ENCODE measurements around the gene TSPAN31. TPM values are rescaled to one million over a fixed set of nuclear protein-coding genes. Genes with fewer than 3 reads are reported as not detected.

Gene TSPAN31
- total RNA-seq, 2 donors from 2014 or later = 21.7 to 27.8 TPM

DNA sequence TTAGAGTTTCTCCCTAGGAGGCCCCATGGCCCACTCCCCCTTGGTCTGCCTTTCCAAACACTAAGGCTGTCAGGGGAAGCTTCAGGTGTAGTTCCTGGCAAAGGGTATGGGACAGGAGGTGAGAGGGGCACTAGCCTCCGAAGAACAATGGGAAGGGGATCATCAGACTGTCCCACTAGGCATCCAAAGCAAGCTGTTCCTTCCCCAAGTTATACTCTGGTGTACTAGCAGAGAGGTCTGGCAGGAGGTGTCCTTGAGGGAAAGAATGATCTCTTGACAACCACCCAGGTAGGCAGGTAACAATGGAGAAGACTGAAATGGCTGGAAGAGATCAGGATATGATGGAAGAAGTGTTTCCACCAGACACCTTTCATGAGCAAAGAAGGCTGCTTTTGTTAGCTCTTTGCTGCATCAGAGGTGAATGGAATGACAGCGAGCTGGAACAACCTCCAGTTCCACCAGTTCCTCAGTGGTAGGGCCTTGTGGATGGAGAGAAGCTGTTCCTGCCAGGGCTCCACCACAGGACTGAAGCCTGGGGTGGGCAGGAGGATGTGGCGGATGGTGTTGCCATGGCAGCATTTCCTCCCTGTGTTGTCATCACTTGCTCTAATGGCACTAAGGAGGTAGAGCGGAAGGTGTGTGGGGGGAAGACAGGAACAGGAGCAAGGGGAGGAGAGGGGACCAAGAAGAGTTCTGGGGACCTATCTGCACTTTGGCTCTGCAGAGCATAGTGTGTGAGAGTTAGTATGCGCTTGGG, 4.0 kb upstream of the TSPAN31 start:
- no peaks in the 10 kb centered on the region for H3K4me1 ChIP-seq (ENCODE audit: control insufficient read depth, insufficient read depth, low read length)
- WGBS, 2 experiments (ENCODE audit: insufficient coverage in 1 of 2, insufficient read length in 1 of 2) = 79 to 88% methylated on average over 2 to 5 of the region's 5 CpGs
- H3K27me3 ChIP-seq (ENCODE audit: control insufficient read depth, insufficient read depth, low read length, poor library complexity, severe bottlenecking) = peaks cover 85% of the 10 kb centered on the region
- H3K27ac ChIP-seq (ENCODE audit: low read depth, low read length) = no peak overlapping the region
- DNase-seq = no peak
- peaks cover 13% of the 10 kb centered on the region for H3K4me1 Mint-ChIP-seq
- H3K9ac ChIP-seq (ENCODE audit: extremely low read depth, low read length, poor library complexity, severe bottlenecking) = no peak overlapping the region
- TF ChIP-seq, protein P1, sequence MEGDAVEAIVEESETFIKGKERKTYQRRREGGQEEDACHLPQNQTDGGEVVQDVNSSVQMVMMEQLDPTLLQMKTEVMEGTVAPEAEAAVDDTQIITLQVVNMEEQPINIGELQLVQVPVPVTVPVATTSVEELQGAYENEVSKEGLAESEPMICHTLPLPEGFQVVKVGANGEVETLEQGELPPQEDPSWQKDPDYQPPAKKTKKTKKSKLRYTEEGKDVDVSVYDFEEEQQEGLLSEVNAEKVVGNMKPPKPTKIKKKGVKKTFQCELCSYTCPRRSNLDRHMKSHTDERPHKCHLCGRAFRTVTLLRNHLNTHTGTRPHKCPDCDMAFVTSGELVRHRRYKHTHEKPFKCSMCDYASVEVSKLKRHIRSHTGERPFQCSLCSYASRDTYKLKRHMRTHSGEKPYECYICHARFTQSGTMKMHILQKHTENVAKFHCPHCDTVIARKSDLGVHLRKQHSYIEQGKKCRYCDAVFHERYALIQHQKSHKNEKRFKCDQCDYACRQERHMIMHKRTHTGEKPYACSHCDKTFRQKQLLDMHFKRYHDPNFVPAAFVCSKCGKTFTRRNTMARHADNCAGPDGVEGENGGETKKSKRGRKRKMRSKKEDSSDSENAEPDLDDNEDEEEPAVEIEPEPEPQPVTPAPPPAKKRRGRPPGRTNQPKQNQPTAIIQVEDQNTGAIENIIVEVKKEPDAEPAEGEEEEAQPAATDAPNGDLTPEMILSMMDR (conservative IDR thresholded peaks at IDR 0.05) = no peak
- no peaks in the 10 kb centered on the region for H3K9me3 ChIP-seq (ENCODE audit: control insufficient read depth, low read length)
- no peaks in the 10 kb centered on the region for H3K36me3 Mint-ChIP-seq (ENCODE audit: low read depth)
- H3K4me3 Mint-ChIP-seq = no peak overlapping the region
- H3K27ac Mint-ChIP-seq = no peak overlapping the region
- H3K9me3 Mint-ChIP-seq = peaks cover 3% of the 10 kb centered on the region
- H3K4me3 ChIP-seq (ENCODE audit: low read length) = no peak overlapping the region
- H3K27me3 Mint-ChIP-seq (ENCODE audit: insufficient read depth) = peaks cover 77% of the 10 kb centered on the region
- H3K36me3 ChIP-seq (ENCODE audit: control insufficient read depth, insufficient read depth, low read length) = no peaks in the 10 kb centered on the region

- Mint-ChIP-seq H3K4me3 (no peak overlapping the region), H3K9me3 (peaks cover 3% of the 10 kb centered on the region), H3K4me1 (peaks cover 12% of the 10 kb centered on the region), H3K27ac (no peak overlapping the region), H3K27me3 (ENCODE audit: insufficient read depth) (peaks cover 72% of the 10 kb centered on the region), H3K36me3 (ENCODE audit: low read depth) (peaks cover 4% of the 10 kb centered on the region)
- TF ChIP-seq, protein P1 (conservative IDR thresholded peaks at IDR 0.05) = no peak
- Histone ChIP-seq H3K9me3 (ENCODE audit: control insufficient read depth, low read length) (no peaks in the 10 kb centered on the region), H3K4me1 (ENCODE audit: control insufficient read depth, insufficient read depth, low read length) (no peaks in the 10 kb centered on the region), H3K9ac (ENCODE audit: extremely low read depth, low read length, poor library complexity, severe bottlenecking) (no peak overlapping the region), H3K36me3 (ENCODE audit: control insufficient read depth, insufficient read depth, low read length) (peaks cover 3% of the 10 kb centered on the region), H3K27me3 (ENCODE audit: control insufficient read depth, insufficient read depth, low read length, poor library complexity, severe bottlenecking) (peaks cover 79% of the 10 kb centered on the region), H3K27ac (ENCODE audit: low read depth, low read length) (no peak overlapping the region), H3K4me3 (ENCODE audit: low read length) (no peak overlapping the region)
- no peak for DNase-seq
- 73% methylated on average over 1 of the region's 1 CpG; no CpG with 5 or more reads in 1 of the 2 experiments for WGBS, 2 experiments (ENCODE audit: insufficient coverage in 1 of 2, insufficient read length in 1 of 2)
Measured at GRCh38 chr12:57741413-57741789, 3.4 kb upstream of the TSPAN31 start.

- H3K27me3 Mint-ChIP-seq (ENCODE audit: insufficient read depth) = peaks cover 65% of the 10 kb centered on the region
Measured at GRCh38 chr12:57741844-57742738, 2.7 kb upstream of the TSPAN31 start.

More at GRCh38 chr12:57741844-57742738, 2.7 kb upstream of the TSPAN31 start:
- peaks cover 72% of the 10 kb centered on the region for H3K27me3 ChIP-seq (ENCODE audit: control insufficient read depth, insufficient read depth, low read length, poor library complexity, severe bottlenecking)
- Mint-ChIP-seq H3K36me3 (ENCODE audit: low read depth) (peaks cover 11% of the 10 kb centered on the region), H3K27ac (no peak overlapping the region), H3K9me3 (peaks cover 3% of the 10 kb centered on the region), H3K4me1 (peaks cover 7% of the 10 kb centered on the region), H3K4me3 (no peak overlapping the region)
- no peak overlapping the region for H3K27ac ChIP-seq (ENCODE audit: low read depth, low read length)
- TF ChIP-seq, protein P1 (conservative IDR thresholded peaks at IDR 0.05) = peak; percentile 39
- no peak overlapping the region for H3K4me3 ChIP-seq (ENCODE audit: low read length)
- WGBS, 2 experiments (ENCODE audit: insufficient coverage in 1 of 2, insufficient read length in 1 of 2) = 66 to 68% methylated on average over 12 to 14 of the region's 14 CpGs
- H3K4me1 ChIP-seq (ENCODE audit: control insufficient read depth, insufficient read depth, low read length) = no peaks in the 10 kb centered on the region
- peaks cover 10% of the 10 kb centered on the region for H3K36me3 ChIP-seq (ENCODE audit: control insufficient read depth, insufficient read depth, low read length)
- no peaks in the 10 kb centered on the region for H3K9me3 ChIP-seq (ENCODE audit: control insufficient read depth, low read length)
- peak; percentile 84 for DNase-seq
- no peak overlapping the region for H3K9ac ChIP-seq (ENCODE audit: extremely low read depth, low read length, poor library complexity, severe bottlenecking)

All from endodermal cell (in vitro differentiated cells).